GM19395 (cell line): ENCODE results near the gene SNX8.

Source experiments
- ATAC-seq: cut with Tn5 transposase; IDR thresholded peaks from one replicate; pipeline ENCODE4 v1.9.1; 2021; ENCODE audit warnings: mild to moderate bottlenecking, moderate library complexity; ENCODE audit not compliant: unreplicated experiment

Gene SNX8

GRCh38 chr7:2224934-2225333 is 89.3 kb downstream of the SNX8 start:
- no peak for ATAC-seq

GRCh38 chr7:2224491-2224928 is 89.7 kb downstream of the SNX8 start:
- no peak for ATAC-seq

GRCh38 chr7:2223321-2223720 is 90.9 kb downstream of the SNX8 start:
- ATAC-seq, result no peak

- no peak for ATAC-seq
Measured at GRCh38 chr7:2222516-2222915, 91.7 kb downstream of the SNX8 start.

- ATAC-seq, result no peak
Measured at GRCh38 chr7:2220954-2221353, 93.3 kb downstream of the SNX8 start.

GRCh38 chr7:2220506-2220905 is 93.7 kb downstream of the SNX8 start:
- ATAC-seq, result no peak

- no peak for ATAC-seq
Measured at GRCh38 chr7:2220030-2220429, 94.2 kb downstream of the SNX8 start.

- no peak for ATAC-seq
Measured at GRCh38 chr7:2219606-2220005, 94.6 kb downstream of the SNX8 start.

- ATAC-seq, result no peak
Measured at GRCh38 chr7:2219136-2219535, 95.1 kb downstream of the SNX8 start.

GRCh38 chr7:2218444-2218785 is 95.8 kb downstream of the SNX8 start:
- no peak for ATAC-seq

- ATAC-seq, result no peak
Measured at GRCh38 chr7:2217716-2218443, 96.4 kb downstream of the SNX8 start.

- ATAC-seq, result no peak
Measured at GRCh38 chr7:2217206-2217605, 97.0 kb downstream of the SNX8 start.

- ATAC-seq, result no peak
Measured at GRCh38 chr7:2215851-2216250, 98.4 kb downstream of the SNX8 start.

GRCh38 chr7:2214636-2215035 is 99.6 kb downstream of the SNX8 start:
- ATAC-seq, result no peak

GRCh38 chr7:2213551-2214215 is 100.6 kb downstream of the SNX8 start:
- no peak for ATAC-seq

GRCh38 chr7:2212906-2213305 is 101.3 kb downstream of the SNX8 start:
- ATAC-seq, result no peak

GRCh38 chr7:2211926-2212325 is 102.3 kb downstream of the SNX8 start:
- ATAC-seq, result no peak

GRCh38 chr7:2211259-2211880 is 102.9 kb downstream of the SNX8 start:
- no peak for ATAC-seq

GRCh38 chr7:2210551-2211258 is 103.5 kb downstream of the SNX8 start:
- ATAC-seq, result no peak

GRCh38 chr7:2209961-2210323 is 104.3 kb downstream of the SNX8 start:
- ATAC-seq, result no peak

- ATAC-seq, result peak; percentile 60
Measured at GRCh38 chr7:2209146-2209960, 104.9 kb downstream of the SNX8 start.
